ENCODE measurements around the gene HMMR.

Gene HMMR

DNA sequence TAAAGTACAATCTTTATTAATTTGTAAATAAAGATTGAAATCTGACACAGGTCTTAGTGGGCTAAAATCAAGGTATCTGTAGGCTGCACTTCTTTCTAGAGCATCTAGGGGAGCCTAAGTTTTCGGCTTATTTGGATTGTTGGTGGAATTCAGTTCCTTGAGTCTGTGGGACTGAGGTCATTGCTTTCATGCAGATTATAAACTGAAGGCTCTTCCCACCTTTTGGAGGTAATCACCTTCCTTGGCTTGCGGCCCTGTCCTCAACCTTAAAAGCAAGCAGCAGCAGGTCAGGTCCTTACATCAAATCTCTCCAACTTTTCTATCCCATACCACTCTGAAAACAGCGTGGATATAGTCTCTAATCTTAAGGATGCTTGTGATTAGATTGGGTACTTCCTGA, 70.8 kb downstream of the HMMR start:
- no peak overlapping the region for H2AFZ ChIP-seq (ENCODE audit: low read length)
- H3K36me3 ChIP-seq (replicated peaks in 1 of 2; ENCODE audit: control insufficient read depth in 2 of 2, insufficient read depth in 2 of 2, low read length in 2 of 2) = no peaks in the 10 kb centered on the region
- no peaks in the 10 kb centered on the region for H3K27me3 ChIP-seq (ENCODE audit: control insufficient read depth in 3 of 3, insufficient read depth in 3 of 3, low read depth in 1 of 3, low read length in 3 of 3)
- H3K79me1 ChIP-seq (ENCODE audit: low read depth, low read length) = no peaks in the 10 kb centered on the region
- no peak overlapping the region for H3K4me2 ChIP-seq (ENCODE audit: insufficient read depth, low read length, poor library complexity, severe bottlenecking)
- no peak overlapping the region for H3K27ac ChIP-seq (replicated peaks; ENCODE audit: low read length)
- H3K9me3 ChIP-seq (replicated peaks in 1 of 2; ENCODE audit: control insufficient read depth in 2 of 2, insufficient read depth in 1 of 2, low read depth in 1 of 2, low read length in 2 of 2) = no peaks in the 10 kb centered on the region
- H4K91ac ChIP-seq (ENCODE audit: low read depth, low read length, poor library complexity) = no peak overlapping the region
- WGBS, 2 donors (ENCODE audit: extremely low coverage in 2 of 2, insufficient read length in 2 of 2, insufficient replicate concordance in 1 of 2) = no CpG with 5 or more reads among the region's 3 CpGs
- H3K9ac ChIP-seq (ENCODE audit: low read depth, low read length, poor library complexity) = no peak overlapping the region
- H3K4ac ChIP-seq (ENCODE audit: low read length) = no peak overlapping the region
- H2BK12ac ChIP-seq (ENCODE audit: low read length) = no peak overlapping the region
- no peak overlapping the region for H2BK15ac ChIP-seq (ENCODE audit: low read length)
- H3K14ac ChIP-seq (ENCODE audit: low read length) = no peak overlapping the region
- H3K18ac ChIP-seq (ENCODE audit: low read length) = no peak overlapping the region
- H2BK120ac ChIP-seq (ENCODE audit: low read depth, low read length) = no peak overlapping the region
- no peak overlapping the region for H3K4me3 ChIP-seq (ENCODE audit: low read length in 2 of 2)
- no peak overlapping the region for H3K23ac ChIP-seq (ENCODE audit: low read depth, low read length, poor library complexity)
- H4K8ac ChIP-seq (ENCODE audit: low read depth, low read length) = no peak overlapping the region
- H2AK5ac ChIP-seq (ENCODE audit: low read depth, low read length) = no peak overlapping the region
- H3K4me1 ChIP-seq (ENCODE audit: control insufficient read depth in 2 of 2, insufficient read depth in 1 of 2, low read depth in 1 of 2, low read length in 2 of 2) = peaks cover 0 to 4% of the 10 kb centered on the region in 2 donors
- H2BK5ac ChIP-seq (ENCODE audit: low read length) = no peak overlapping the region
- DNase-seq (ENCODE audit: low spot score) = no peak

- H3K4ac ChIP-seq (ENCODE audit: low read length) = no peak overlapping the region
- H2AFZ ChIP-seq (ENCODE audit: low read length) = peak overlapping the region; percentile 48
- no peak overlapping the region for H3K4me2 ChIP-seq (ENCODE audit: insufficient read depth, low read length, poor library complexity, severe bottlenecking)
- H4K91ac ChIP-seq (ENCODE audit: low read depth, low read length, poor library complexity) = no peak overlapping the region
- no peak overlapping the region for H3K23ac ChIP-seq (ENCODE audit: low read depth, low read length, poor library complexity)
- no peaks in the 10 kb centered on the region for H3K9me3 ChIP-seq (replicated peaks in 1 of 2; ENCODE audit: control insufficient read depth in 2 of 2, insufficient read depth in 1 of 2, low read depth in 1 of 2, low read length in 2 of 2)
- peaks cover 0 to 4% of the 10 kb centered on the region in 2 donors for H3K4me1 ChIP-seq (ENCODE audit: control insufficient read depth in 2 of 2, insufficient read depth in 1 of 2, low read depth in 1 of 2, low read length in 2 of 2)
- no peak overlapping the region for H3K14ac ChIP-seq (ENCODE audit: low read length)
- H3K27me3 ChIP-seq (ENCODE audit: control insufficient read depth in 3 of 3, insufficient read depth in 3 of 3, low read depth in 1 of 3, low read length in 3 of 3) = no peaks in the 10 kb centered on the region
- no peak overlapping the region for H3K27ac ChIP-seq (replicated peaks; ENCODE audit: low read length)
- no peak overlapping the region for H3K18ac ChIP-seq (ENCODE audit: low read length)
- no peak overlapping the region for H2BK15ac ChIP-seq (ENCODE audit: low read length)
- H4K8ac ChIP-seq (ENCODE audit: low read depth, low read length) = no peak overlapping the region
- no peaks in the 10 kb centered on the region for H3K79me1 ChIP-seq (ENCODE audit: low read depth, low read length)
- H2BK120ac ChIP-seq (ENCODE audit: low read depth, low read length) = no peak overlapping the region
- no peak overlapping the region for H2AK5ac ChIP-seq (ENCODE audit: low read depth, low read length)
- no peak overlapping the region for H3K4me3 ChIP-seq (ENCODE audit: low read length in 2 of 2)
- no peak overlapping the region for H2BK12ac ChIP-seq (ENCODE audit: low read length)
- DNase-seq (ENCODE audit: low spot score) = no peak
- H3K36me3 ChIP-seq (replicated peaks in 1 of 2; ENCODE audit: control insufficient read depth in 2 of 2, insufficient read depth in 2 of 2, low read length in 2 of 2) = no peaks in the 10 kb centered on the region
- no peak overlapping the region for H3K9ac ChIP-seq (ENCODE audit: low read depth, low read length, poor library complexity)
- no CpG with 5 or more reads among the region's 5 CpGs for WGBS, 2 donors (ENCODE audit: extremely low coverage in 2 of 2, insufficient read length in 2 of 2, insufficient replicate concordance in 1 of 2)
- no peak overlapping the region for H2BK5ac ChIP-seq (ENCODE audit: low read length)
These were observed 72.0 kb downstream of the HMMR start for GRCh38 chr5:163532171-163533084.

DNA sequence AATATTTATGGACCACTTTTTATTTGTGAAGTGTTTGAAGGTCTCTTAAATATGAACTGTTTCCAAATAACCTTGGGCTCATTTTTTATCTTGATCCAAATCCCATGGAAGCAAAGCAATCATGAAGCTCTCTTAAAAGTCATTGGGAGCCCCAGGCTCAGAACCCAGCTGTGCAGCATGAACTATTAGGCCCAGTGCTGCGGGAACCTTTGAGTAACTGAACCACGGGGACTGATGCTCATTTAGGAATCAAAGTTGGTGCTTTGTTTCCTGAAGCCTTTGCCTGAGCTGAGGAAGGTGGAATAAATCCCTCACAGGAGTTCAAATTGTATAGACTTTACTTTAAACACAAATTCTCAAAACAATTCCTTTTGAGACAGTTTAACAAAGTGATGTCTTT, 72.8 kb downstream of the HMMR start:
- H3K4me1 ChIP-seq (ENCODE audit: control insufficient read depth in 2 of 2, insufficient read depth in 1 of 2, low read depth in 1 of 2, low read length in 2 of 2) = peaks cover 0 to 4% of the 10 kb centered on the region in 2 donors
- H3K23ac ChIP-seq (ENCODE audit: low read depth, low read length, poor library complexity) = no peak overlapping the region
- no peaks in the 10 kb centered on the region for H3K27me3 ChIP-seq (ENCODE audit: control insufficient read depth in 3 of 3, insufficient read depth in 3 of 3, low read depth in 1 of 3, low read length in 3 of 3)
- H2BK12ac ChIP-seq (ENCODE audit: low read length) = no peak overlapping the region
- no peaks in the 10 kb centered on the region for H3K9me3 ChIP-seq (replicated peaks in 1 of 2; ENCODE audit: control insufficient read depth in 2 of 2, insufficient read depth in 1 of 2, low read depth in 1 of 2, low read length in 2 of 2)
- no peak overlapping the region for H3K14ac ChIP-seq (ENCODE audit: low read length)
- H4K8ac ChIP-seq (ENCODE audit: low read depth, low read length) = no peak overlapping the region
- H3K9ac ChIP-seq (ENCODE audit: low read depth, low read length, poor library complexity) = no peak overlapping the region
- DNase-seq (ENCODE audit: low spot score) = peak; percentile 6
- H3K36me3 ChIP-seq (replicated peaks in 1 of 2; ENCODE audit: control insufficient read depth in 2 of 2, insufficient read depth in 2 of 2, low read length in 2 of 2) = no peaks in the 10 kb centered on the region
- peak overlapping the region; percentile 17 for H3K27ac ChIP-seq (replicated peaks; ENCODE audit: low read length)
- H3K18ac ChIP-seq (ENCODE audit: low read length) = no peak overlapping the region
- H3K4me3 ChIP-seq (ENCODE audit: low read length in 2 of 2) = no peak overlapping the region
- no peak overlapping the region for H2BK5ac ChIP-seq (ENCODE audit: low read length)
- peak overlapping the region; percentile 33 for H3K4me2 ChIP-seq (ENCODE audit: insufficient read depth, low read length, poor library complexity, severe bottlenecking)
- H4K91ac ChIP-seq (ENCODE audit: low read depth, low read length, poor library complexity) = no peak overlapping the region
- no peak overlapping the region for H3K4ac ChIP-seq (ENCODE audit: low read length)
- peak overlapping the region; percentile 31 for H2AFZ ChIP-seq (ENCODE audit: low read length)
- WGBS, 2 donors (ENCODE audit: extremely low coverage in 2 of 2, insufficient read length in 2 of 2, insufficient replicate concordance in 1 of 2) = no CpG with 5 or more reads among the region's 2 CpGs
- no peak overlapping the region for H2BK15ac ChIP-seq (ENCODE audit: low read length)
- H2BK120ac ChIP-seq (ENCODE audit: low read depth, low read length) = no peak overlapping the region
- H3K79me1 ChIP-seq (ENCODE audit: low read depth, low read length) = no peaks in the 10 kb centered on the region
- H2AK5ac ChIP-seq (ENCODE audit: low read depth, low read length) = no peak overlapping the region

- H3K4me2 ChIP-seq (ENCODE audit: insufficient read depth, low read length, poor library complexity, severe bottlenecking) = no peak overlapping the region
- no peak overlapping the region for H3K23ac ChIP-seq (ENCODE audit: low read depth, low read length, poor library complexity)
- no peak for DNase-seq (ENCODE audit: low spot score)
- WGBS, 2 donors (ENCODE audit: extremely low coverage in 2 of 2, insufficient read length in 2 of 2, insufficient replicate concordance in 1 of 2) = no CpG with 5 or more reads among the region's 2 CpGs
- H3K4ac ChIP-seq (ENCODE audit: low read length) = no peak overlapping the region
- H4K91ac ChIP-seq (ENCODE audit: low read depth, low read length, poor library complexity) = no peak overlapping the region
- no peak overlapping the region for H3K4me3 ChIP-seq (ENCODE audit: low read length in 2 of 2)
- H3K18ac ChIP-seq (ENCODE audit: low read length) = no peak overlapping the region
- H3K36me3 ChIP-seq (replicated peaks in 1 of 2; ENCODE audit: control insufficient read depth in 2 of 2, insufficient read depth in 2 of 2, low read length in 2 of 2) = no peaks in the 10 kb centered on the region
- no peak overlapping the region for H4K8ac ChIP-seq (ENCODE audit: low read depth, low read length)
- H3K27me3 ChIP-seq (ENCODE audit: control insufficient read depth in 3 of 3, insufficient read depth in 3 of 3, low read depth in 1 of 3, low read length in 3 of 3) = no peaks in the 10 kb centered on the region
- no peak overlapping the region for H3K14ac ChIP-seq (ENCODE audit: low read length)
- H2AK5ac ChIP-seq (ENCODE audit: low read depth, low read length) = no peak overlapping the region
- H3K4me1 ChIP-seq (ENCODE audit: control insufficient read depth in 2 of 2, insufficient read depth in 1 of 2, low read depth in 1 of 2, low read length in 2 of 2) = peaks cover 0 to 4% of the 10 kb centered on the region in 2 donors
- H3K79me1 ChIP-seq (ENCODE audit: low read depth, low read length) = no peaks in the 10 kb centered on the region
- no peak overlapping the region for H2BK120ac ChIP-seq (ENCODE audit: low read depth, low read length)
- H3K27ac ChIP-seq (replicated peaks; ENCODE audit: low read length) = no peak overlapping the region
- H3K9ac ChIP-seq (ENCODE audit: low read depth, low read length, poor library complexity) = no peak overlapping the region
- no peak overlapping the region for H2BK15ac ChIP-seq (ENCODE audit: low read length)
- no peaks in the 10 kb centered on the region for H3K9me3 ChIP-seq (replicated peaks in 1 of 2; ENCODE audit: control insufficient read depth in 2 of 2, insufficient read depth in 1 of 2, low read depth in 1 of 2, low read length in 2 of 2)
- H2AFZ ChIP-seq (ENCODE audit: low read length) = no peak overlapping the region
- H2BK12ac ChIP-seq (ENCODE audit: low read length) = no peak overlapping the region
- no peak overlapping the region for H2BK5ac ChIP-seq (ENCODE audit: low read length)
These were observed 74.2 kb downstream of the HMMR start for GRCh38 chr5:163534492-163535094.
